Osteoblast (primary cell): ENCODE measurements around the gene PLAAT3. TPM values are rescaled to one million over a fixed set of nuclear protein-coding genes. Genes with fewer than 3 reads are reported as not detected.

Experiments
- DNase-seq: peaks from one replicate; pipeline ENCODE4 v3.0.0; 2011; ENCODE audit warnings: low spot score, mixed read lengths; ENCODE audit not compliant: insufficient read length; ENCODE audit errors: missing footprints
- H2AFZ ChIP-seq: 2 replicates; pipeline ENCODE4 v1.6.0; 2011; ENCODE audit warnings: mild to moderate bottlenecking, low read length
- H3K27ac ChIP-seq: 2 replicates; pipeline ENCODE4 v1.5.1; 2011; ENCODE audit warnings: mild to moderate bottlenecking, low read depth, low read length, moderate library complexity
- H3K27me3 ChIP-seq: 2 replicates; pipeline ENCODE4 v1.6.0; 2012; ENCODE audit warnings: mild to moderate bottlenecking, control low read depth, inconsistent platforms, low read length, moderate library complexity; ENCODE audit not compliant: insufficient read depth
- H3K36me3 ChIP-seq: 2 replicates; pipeline ENCODE4 v1.5.1; 2011; ENCODE audit warnings: mild to moderate bottlenecking, low read length, control low read depth, moderate library complexity; ENCODE audit not compliant: insufficient read depth
- H3K4me1 ChIP-seq: 2 replicates; pipeline ENCODE4 v1.5.1; 2011; ENCODE audit warnings: mild to moderate bottlenecking, low read length, control low read depth, moderate library complexity; ENCODE audit not compliant: insufficient read depth
- H3K4me2 ChIP-seq: 2 replicates; pipeline ENCODE4 v1.6.0; 2011; ENCODE audit warnings: mild to moderate bottlenecking, low read length; ENCODE audit not compliant: insufficient read depth
- H3K4me3 ChIP-seq: fragments of 200-600 bp; sonication (generic); 3 replicates; pipeline ENCODE4 v1.5.1; 2012; ENCODE audit warnings: mild to moderate bottlenecking, low read length, inconsistent platforms; ENCODE audit not compliant: insufficient read depth
- H3K79me2 ChIP-seq: 2 replicates; pipeline ENCODE4 v1.6.0; 2012; ENCODE audit warnings: mild to moderate bottlenecking, low read length, control low read depth, inconsistent platforms; ENCODE audit not compliant: insufficient read depth
- H3K9me3 ChIP-seq: 2 replicates; pipeline ENCODE4 v1.5.1; 2011; ENCODE audit warnings: low read depth, low read length, control low read depth
- H4K20me1 ChIP-seq: 2 replicates; pipeline ENCODE4 v1.6.0; 2012; ENCODE audit warnings: mild to moderate bottlenecking, low read length, control low read depth; ENCODE audit not compliant: insufficient read depth
- total RNA-seq: library from RNA; depleted of rRNA; stranded (reverse); fragments of >200 nt; gene quantifications from 2 replicates; pipeline ENCODE4 v1.2.3, GENCODE V29; 2012
- TF ChIP-seq, protein P1 (sequence below): IDR thresholded peaks from 2 replicates; pipeline ENCODE4 v1.5.1; 2011; ENCODE audit warnings: mild to moderate bottlenecking, low read depth, low read length, moderate library complexity; ENCODE audit errors: extremely low read depth

Gene PLAAT3
- total RNA-seq, 1 donor = 34.4 TPM

GRCh38 chr11:63557570-63557969 lies 56.7 kb downstream of the PLAAT3 start:
- H3K4me3 ChIP-seq = no peak overlapping the region
- H3K27me3 ChIP-seq = no peaks in the 10 kb centered on the region
- H3K79me2 ChIP-seq = no peaks in the 10 kb centered on the region
- TF ChIP-seq, protein P1, sequence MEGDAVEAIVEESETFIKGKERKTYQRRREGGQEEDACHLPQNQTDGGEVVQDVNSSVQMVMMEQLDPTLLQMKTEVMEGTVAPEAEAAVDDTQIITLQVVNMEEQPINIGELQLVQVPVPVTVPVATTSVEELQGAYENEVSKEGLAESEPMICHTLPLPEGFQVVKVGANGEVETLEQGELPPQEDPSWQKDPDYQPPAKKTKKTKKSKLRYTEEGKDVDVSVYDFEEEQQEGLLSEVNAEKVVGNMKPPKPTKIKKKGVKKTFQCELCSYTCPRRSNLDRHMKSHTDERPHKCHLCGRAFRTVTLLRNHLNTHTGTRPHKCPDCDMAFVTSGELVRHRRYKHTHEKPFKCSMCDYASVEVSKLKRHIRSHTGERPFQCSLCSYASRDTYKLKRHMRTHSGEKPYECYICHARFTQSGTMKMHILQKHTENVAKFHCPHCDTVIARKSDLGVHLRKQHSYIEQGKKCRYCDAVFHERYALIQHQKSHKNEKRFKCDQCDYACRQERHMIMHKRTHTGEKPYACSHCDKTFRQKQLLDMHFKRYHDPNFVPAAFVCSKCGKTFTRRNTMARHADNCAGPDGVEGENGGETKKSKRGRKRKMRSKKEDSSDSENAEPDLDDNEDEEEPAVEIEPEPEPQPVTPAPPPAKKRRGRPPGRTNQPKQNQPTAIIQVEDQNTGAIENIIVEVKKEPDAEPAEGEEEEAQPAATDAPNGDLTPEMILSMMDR = no peak
- no peak overlapping the region for H3K4me2 ChIP-seq
- H3K36me3 ChIP-seq = no peaks in the 10 kb centered on the region
- H3K27ac ChIP-seq = no peak overlapping the region
- no peaks in the 10 kb centered on the region for H4K20me1 ChIP-seq
- no peak for DNase-seq
- no peaks in the 10 kb centered on the region for H3K9me3 ChIP-seq
- peaks cover 12% of the 10 kb centered on the region for H3K4me1 ChIP-seq
- H2AFZ ChIP-seq = no peak overlapping the region

GRCh38 chr11:63556404-63557013 lies 57.7 kb downstream of the PLAAT3 start:
- no peaks in the 10 kb centered on the region for H3K9me3 ChIP-seq
- no peak for DNase-seq
- H3K79me2 ChIP-seq = no peaks in the 10 kb centered on the region
- H3K27ac ChIP-seq = no peak overlapping the region
- H4K20me1 ChIP-seq = no peaks in the 10 kb centered on the region
- no peak overlapping the region for H2AFZ ChIP-seq
- TF ChIP-seq, protein P1 = no peak
- no peak overlapping the region for H3K4me3 ChIP-seq
- no peak overlapping the region for H3K4me2 ChIP-seq
- H3K4me1 ChIP-seq = peaks cover 12% of the 10 kb centered on the region
- H3K27me3 ChIP-seq = no peaks in the 10 kb centered on the region
- H3K36me3 ChIP-seq = no peaks in the 10 kb centered on the region

GRCh38 chr11:63554877-63555223 lies 59.4 kb downstream of the PLAAT3 start:
- Histone ChIP-seq H3K36me3 (no peaks in the 10 kb centered on the region), H3K4me3 (no peak overlapping the region), H3K4me1 (peaks cover 4% of the 10 kb centered on the region), H4K20me1 (no peaks in the 10 kb centered on the region), H3K4me2 (no peak overlapping the region), H3K27me3 (no peaks in the 10 kb centered on the region), H3K79me2 (no peaks in the 10 kb centered on the region), H3K9me3 (no peaks in the 10 kb centered on the region), H2AFZ (no peak overlapping the region), H3K27ac (no peak overlapping the region)
- DNase-seq = no peak
- TF ChIP-seq, protein P1 = no peak

- peak overlapping the region; percentile 88 for H2AFZ ChIP-seq
- no peaks in the 10 kb centered on the region for H4K20me1 ChIP-seq
- H3K79me2 ChIP-seq = no peaks in the 10 kb centered on the region
- peaks cover 4% of the 10 kb centered on the region for H3K4me1 ChIP-seq
- H3K27me3 ChIP-seq = no peaks in the 10 kb centered on the region
- H3K4me2 ChIP-seq = peak overlapping the region; percentile 52
- TF ChIP-seq, protein P1 = no peak
- peak; percentile 84 for DNase-seq
- H3K4me3 ChIP-seq = peak overlapping the region; percentile 22
- H3K9me3 ChIP-seq = no peaks in the 10 kb centered on the region
- H3K36me3 ChIP-seq = no peaks in the 10 kb centered on the region
- no peak overlapping the region for H3K27ac ChIP-seq
Measured at GRCh38 chr11:63553759-63554158, 60.5 kb downstream of the PLAAT3 start.
